WTC11 (cell line): Measurements from ENCODE around the gene GAS6. TPM values are rescaled to one million over a fixed set of nuclear protein-coding genes. Genes with fewer than 3 reads are reported as not detected.

Source experiments
- ATAC-seq: fragments of 200-7000 bp; cut with Tn5 transposase; 2 replicates; pipeline ENCODE4 v1.10.0; 2021; ENCODE audit warnings: mild to moderate bottlenecking, moderate library complexity
- CTCF ChIA-PET: fragments of 300-600 bp; sonication (Branson Sonifier 250); formaldehyde crosslinking; loops from one replicate; lab custom pipeline; 2021; ENCODE audit warnings: antibody characterized with exemption; lab: Charles Lee
- POLR2A ChIA-PET: fragments of 350-600 bp; sonication (Branson Sonifier 250); formaldehyde crosslinking; loops from one replicate; lab custom pipeline; 2021; ENCODE audit warnings: antibody characterized with exemption; lab: Charles Lee
- DNase-seq: peaks from one replicate; pipeline ENCODE4 v3.0.0; 2021; ENCODE audit warnings: low spot score
- H3K27ac Mint-ChIP-seq: 2 replicates; pipeline ENCODE4 v1.8.0; 2021; ENCODE audit warnings: mixed read lengths
- H3K27me3 Mint-ChIP-seq: 2 replicates; pipeline ENCODE4 v1.8.0; 2021; ENCODE audit warnings: low read depth, mild to moderate bottlenecking, moderate library complexity, mixed read lengths
- H3K36me3 Mint-ChIP-seq: 2 replicates; pipeline ENCODE4 v1.8.0; 2021; ENCODE audit warnings: mixed read lengths
- H3K4me1 Mint-ChIP-seq: 2 replicates; pipeline ENCODE4 v1.8.0; 2022; ENCODE audit warnings: mixed read lengths
- H3K4me3 Mint-ChIP-seq: 2 replicates; pipeline ENCODE4 v1.8.0; 2021; ENCODE audit warnings: mild to moderate bottlenecking, moderate library complexity, mixed read lengths
- H3K9me3 Mint-ChIP-seq: 2 replicates; pipeline ENCODE4 v1.8.0; 2021; ENCODE audit warnings: mixed read lengths
- ATF1 ChIP-seq: sonication (generic); formaldehyde crosslinking; IDR thresholded peaks from 2 replicates; pipeline ENCODE4 v1.8.1; 2023; ENCODE audit warnings: mild to moderate bottlenecking, moderate library complexity, missing genetic modification reagents
- CREB1 ChIP-seq: sonication (generic); formaldehyde crosslinking; IDR thresholded peaks from 2 replicates; pipeline ENCODE4 v1.8.0; 2023; ENCODE audit warnings: mild to moderate bottlenecking, missing genetic modification reagents
- ELF4 ChIP-seq: sonication (generic); formaldehyde crosslinking; IDR thresholded peaks from 2 replicates; pipeline ENCODE4 v1.8.1; 2022; ENCODE audit warnings: low read depth, mild to moderate bottlenecking, moderate library complexity, missing genetic modification reagents
- HMGA2 ChIP-seq: fragments of 250-450 bp; sonication (Bioruptor Pico); IDR thresholded peaks from 2 replicates; pipeline ENCODE4 v1.4.0; 2021; ENCODE audit warnings: mild to moderate bottlenecking, moderate library complexity
- IRF2 ChIP-seq: sonication (generic); formaldehyde crosslinking; IDR thresholded peaks from 2 replicates; pipeline ENCODE4 v1.8.0; 2022; ENCODE audit warnings: low read depth, missing genetic modification reagents, borderline replicate concordance
- JAZF1 ChIP-seq: fragments of 250-450 bp; sonication (Bioruptor Pico); IDR thresholded peaks from 2 replicates; pipeline ENCODE4 v1.9.0; 2021; ENCODE audit warnings: moderate library complexity, mild to moderate bottlenecking, inconsistent platforms
- NFE2L1 ChIP-seq: sonication (generic); formaldehyde crosslinking; IDR thresholded peaks from 2 replicates; pipeline ENCODE4 v1.8.1; 2023; ENCODE audit warnings: missing genetic modification reagents
- NR3C1 ChIP-seq: sonication (generic); formaldehyde crosslinking; conservative IDR thresholded peaks from 2 replicates; pipeline ENCODE4 v1.8.1; 2023; ENCODE audit warnings: low read depth, mild to moderate bottlenecking, missing genetic modification reagents
- OVOL2 ChIP-seq: fragments of 250-450 bp; sonication (Bioruptor Pico); IDR thresholded peaks from 2 replicates; pipeline ENCODE4 v1.9.0; 2021; ENCODE audit warnings: mild to moderate bottlenecking, borderline replicate concordance
- SOX15 ChIP-seq: fragments of 250-450 bp; sonication (Bioruptor Pico); IDR thresholded peaks from 2 replicates; pipeline ENCODE4 v1.9.0; 2021; ENCODE audit warnings: mild to moderate bottlenecking
- SP1 ChIP-seq: sonication (generic); formaldehyde crosslinking; conservative IDR thresholded peaks from 2 replicates; pipeline ENCODE4 v1.8.1; 2022; ENCODE audit warnings: missing genetic modification reagents
- ZNF219 ChIP-seq: sonication (generic); formaldehyde crosslinking; IDR thresholded peaks from 2 replicates; pipeline ENCODE4 v1.8.0; 2023; ENCODE audit warnings: missing genetic modification reagents, mild to moderate bottlenecking, borderline replicate concordance
- ZNF317 ChIP-seq: sonication (generic); formaldehyde crosslinking; IDR thresholded peaks from 2 replicates; pipeline ENCODE4 v1.8.1; 2023; ENCODE audit warnings: low read depth, mild to moderate bottlenecking, moderate library complexity, missing genetic modification reagents, borderline replicate concordance
- total RNA-seq: library from RNA; stranded (reverse); gene quantifications from 3 replicates; pipeline ENCODE4 v1.2.3, GENCODE V29; 2021
- TF ChIP-seq, protein P1 (sequence below): sonication (generic); formaldehyde crosslinking; IDR thresholded peaks from 2 replicates; pipeline ENCODE4 v1.8.0; 2023; ENCODE audit warnings: mild to moderate bottlenecking, missing genetic modification reagents
- TF ChIP-seq, protein P2 (sequence below): sonication (generic); formaldehyde crosslinking; IDR thresholded peaks from 2 replicates; pipeline ENCODE4 v1.8.0; 2022; ENCODE audit warnings: missing genetic modification reagents
- TF ChIP-seq, protein P3 (sequence below): sonication (generic); formaldehyde crosslinking; IDR thresholded peaks from 2 replicates; pipeline ENCODE4 v1.8.0; 2022; ENCODE audit warnings: mild to moderate bottlenecking, missing genetic modification reagents
- TF ChIP-seq, protein P4 (sequence below): sonication (generic); formaldehyde crosslinking; IDR thresholded peaks from 2 replicates; pipeline ENCODE4 v1.8.1; 2023; ENCODE audit warnings: mild to moderate bottlenecking, moderate library complexity, missing genetic modification reagents
- TF ChIP-seq, protein P5 (sequence below): sonication (generic); formaldehyde crosslinking; IDR thresholded peaks from 2 replicates; pipeline ENCODE4 v1.8.0; 2022; ENCODE audit warnings: mild to moderate bottlenecking, missing genetic modification reagents
- TF ChIP-seq, protein P6 (sequence below): sonication (generic); formaldehyde crosslinking; IDR thresholded peaks from 2 replicates; pipeline ENCODE4 v1.8.1; 2023; ENCODE audit warnings: mild to moderate bottlenecking, missing genetic modification reagents

GAS6 gene
- total RNA-seq, 1 experiment from 2014 or later: 29.4 TPM

- TF ChIP-seq, protein P1, sequence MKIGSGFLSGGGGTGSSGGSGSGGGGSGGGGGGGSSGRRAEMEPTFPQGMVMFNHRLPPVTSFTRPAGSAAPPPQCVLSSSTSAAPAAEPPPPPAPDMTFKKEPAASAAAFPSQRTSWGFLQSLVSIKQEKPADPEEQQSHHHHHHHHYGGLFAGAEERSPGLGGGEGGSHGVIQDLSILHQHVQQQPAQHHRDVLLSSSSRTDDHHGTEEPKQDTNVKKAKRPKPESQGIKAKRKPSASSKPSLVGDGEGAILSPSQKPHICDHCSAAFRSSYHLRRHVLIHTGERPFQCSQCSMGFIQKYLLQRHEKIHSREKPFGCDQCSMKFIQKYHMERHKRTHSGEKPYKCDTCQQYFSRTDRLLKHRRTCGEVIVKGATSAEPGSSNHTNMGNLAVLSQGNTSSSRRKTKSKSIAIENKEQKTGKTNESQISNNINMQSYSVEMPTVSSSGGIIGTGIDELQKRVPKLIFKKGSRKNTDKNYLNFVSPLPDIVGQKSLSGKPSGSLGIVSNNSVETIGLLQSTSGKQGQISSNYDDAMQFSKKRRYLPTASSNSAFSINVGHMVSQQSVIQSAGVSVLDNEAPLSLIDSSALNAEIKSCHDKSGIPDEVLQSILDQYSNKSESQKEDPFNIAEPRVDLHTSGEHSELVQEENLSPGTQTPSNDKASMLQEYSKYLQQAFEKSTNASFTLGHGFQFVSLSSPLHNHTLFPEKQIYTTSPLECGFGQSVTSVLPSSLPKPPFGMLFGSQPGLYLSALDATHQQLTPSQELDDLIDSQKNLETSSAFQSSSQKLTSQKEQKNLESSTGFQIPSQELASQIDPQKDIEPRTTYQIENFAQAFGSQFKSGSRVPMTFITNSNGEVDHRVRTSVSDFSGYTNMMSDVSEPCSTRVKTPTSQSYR (CRISPR knock-in tag): no peak
- TF ChIP-seq, protein P2, sequence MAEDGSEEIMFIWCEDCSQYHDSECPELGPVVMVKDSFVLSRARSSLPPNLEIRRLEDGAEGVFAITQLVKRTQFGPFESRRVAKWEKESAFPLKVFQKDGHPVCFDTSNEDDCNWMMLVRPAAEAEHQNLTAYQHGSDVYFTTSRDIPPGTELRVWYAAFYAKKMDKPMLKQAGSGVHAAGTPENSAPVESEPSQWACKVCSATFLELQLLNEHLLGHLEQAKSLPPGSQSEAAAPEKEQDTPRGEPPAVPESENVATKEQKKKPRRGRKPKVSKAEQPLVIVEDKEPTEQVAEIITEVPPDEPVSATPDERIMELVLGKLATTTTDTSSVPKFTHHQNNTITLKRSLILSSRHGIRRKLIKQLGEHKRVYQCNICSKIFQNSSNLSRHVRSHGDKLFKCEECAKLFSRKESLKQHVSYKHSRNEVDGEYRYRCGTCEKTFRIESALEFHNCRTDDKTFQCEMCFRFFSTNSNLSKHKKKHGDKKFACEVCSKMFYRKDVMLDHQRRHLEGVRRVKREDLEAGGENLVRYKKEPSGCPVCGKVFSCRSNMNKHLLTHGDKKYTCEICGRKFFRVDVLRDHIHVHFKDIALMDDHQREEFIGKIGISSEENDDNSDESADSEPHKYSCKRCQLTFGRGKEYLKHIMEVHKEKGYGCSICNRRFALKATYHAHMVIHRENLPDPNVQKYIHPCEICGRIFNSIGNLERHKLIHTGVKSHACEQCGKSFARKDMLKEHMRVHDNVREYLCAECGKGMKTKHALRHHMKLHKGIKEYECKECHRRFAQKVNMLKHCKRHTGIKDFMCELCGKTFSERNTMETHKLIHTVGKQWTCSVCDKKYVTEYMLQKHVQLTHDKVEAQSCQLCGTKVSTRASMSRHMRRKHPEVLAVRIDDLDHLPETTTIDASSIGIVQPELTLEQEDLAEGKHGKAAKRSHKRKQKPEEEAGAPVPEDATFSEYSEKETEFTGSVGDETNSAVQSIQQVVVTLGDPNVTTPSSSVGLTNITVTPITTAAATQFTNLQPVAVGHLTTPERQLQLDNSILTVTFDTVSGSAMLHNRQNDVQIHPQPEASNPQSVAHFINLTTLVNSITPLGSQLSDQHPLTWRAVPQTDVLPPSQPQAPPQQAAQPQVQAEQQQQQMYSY: no peak
- TF ChIP-seq IRF2 (CRISPR knock-in tag): no peak
- TF ChIP-seq CREB1 (CRISPR knock-in tag): no peak
- no peak for TF ChIP-seq ZNF317 (CRISPR knock-in tag)
- TF ChIP-seq SP1 (CRISPR knock-in tag): no peak
- TF ChIP-seq HMGA2 (CRISPR knock-in tag): no peak
- no peak for TF ChIP-seq ATF1
- TF ChIP-seq ELF4 (CRISPR knock-in tag): no peak
- no peak for TF ChIP-seq OVOL2 (CRISPR knock-in tag)
- no peak for TF ChIP-seq ZNF219 (CRISPR knock-in tag)
- TF ChIP-seq, protein P3, sequence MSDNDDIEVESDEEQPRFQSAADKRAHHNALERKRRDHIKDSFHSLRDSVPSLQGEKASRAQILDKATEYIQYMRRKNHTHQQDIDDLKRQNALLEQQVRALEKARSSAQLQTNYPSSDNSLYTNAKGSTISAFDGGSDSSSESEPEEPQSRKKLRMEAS: no peak
- TF ChIP-seq NFE2L1 (CRISPR knock-in tag): no peak
- TF ChIP-seq JAZF1 (CRISPR knock-in tag): no peak
- TF ChIP-seq, protein P4, sequence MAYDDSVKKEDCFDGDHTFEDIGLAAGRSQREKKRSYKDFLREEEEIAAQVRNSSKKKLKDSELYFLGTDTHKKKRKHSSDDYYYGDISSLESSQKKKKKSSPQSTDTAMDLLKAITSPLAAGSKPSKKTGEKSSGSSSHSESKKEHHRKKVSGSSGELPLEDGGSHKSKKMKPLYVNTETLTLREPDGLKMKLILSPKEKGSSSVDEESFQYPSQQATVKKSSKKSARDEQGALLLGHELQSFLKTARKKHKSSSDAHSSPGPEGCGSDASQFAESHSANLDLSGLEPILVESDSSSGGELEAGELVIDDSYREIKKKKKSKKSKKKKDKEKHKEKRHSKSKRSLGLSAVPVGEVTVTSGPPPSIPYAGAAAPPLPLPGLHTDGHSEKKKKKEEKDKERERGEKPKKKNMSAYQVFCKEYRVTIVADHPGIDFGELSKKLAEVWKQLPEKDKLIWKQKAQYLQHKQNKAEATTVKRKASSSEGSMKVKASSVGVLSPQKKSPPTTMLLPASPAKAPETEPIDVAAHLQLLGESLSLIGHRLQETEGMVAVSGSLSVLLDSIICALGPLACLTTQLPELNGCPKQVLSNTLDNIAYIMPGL (CRISPR knock-in tag): no peak
- TF ChIP-seq, protein P5, sequence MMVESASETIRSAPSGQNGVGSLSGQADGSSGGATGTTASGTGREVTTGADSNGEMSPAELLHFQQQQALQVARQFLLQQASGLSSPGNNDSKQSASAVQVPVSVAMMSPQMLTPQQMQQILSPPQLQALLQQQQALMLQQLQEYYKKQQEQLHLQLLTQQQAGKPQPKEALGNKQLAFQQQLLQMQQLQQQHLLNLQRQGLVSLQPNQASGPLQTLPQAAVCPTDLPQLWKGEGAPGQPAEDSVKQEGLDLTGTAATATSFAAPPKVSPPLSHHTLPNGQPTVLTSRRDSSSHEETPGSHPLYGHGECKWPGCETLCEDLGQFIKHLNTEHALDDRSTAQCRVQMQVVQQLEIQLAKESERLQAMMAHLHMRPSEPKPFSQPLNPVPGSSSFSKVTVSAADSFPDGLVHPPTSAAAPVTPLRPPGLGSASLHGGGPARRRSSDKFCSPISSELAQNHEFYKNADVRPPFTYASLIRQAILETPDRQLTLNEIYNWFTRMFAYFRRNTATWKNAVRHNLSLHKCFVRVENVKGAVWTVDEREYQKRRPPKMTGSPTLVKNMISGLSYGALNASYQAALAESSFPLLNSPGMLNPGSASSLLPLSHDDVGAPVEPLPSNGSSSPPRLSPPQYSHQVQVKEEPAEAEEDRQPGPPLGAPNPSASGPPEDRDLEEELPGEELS (CRISPR knock-in tag): no peak
These were observed 69.8 kb downstream of the GAS6 start (continued) for GRCh38 chr13:113794086-113794485.

- H3K4me1 Mint-ChIP-seq: 0 out of 2 replicates have a peak, but pooled peaks cover 2% of the 10 kb centered on the region
- ChIA-PET CTCF (interaction anchor here (2.0 kb wide), 1 partner anchor 9 kb away, joined by 8 read pairs; no protein-coding TSS in a partner anchor), POLR2A (no interaction called here)
- ATAC-seq: no peak
- no peak for DNase-seq
- no peaks in the 10 kb centered on the region for H3K27me3 Mint-ChIP-seq
- H3K4me3 Mint-ChIP-seq: no peak overlapping the region
- no peaks in the 10 kb centered on the region for H3K36me3 Mint-ChIP-seq
- peak overlapping the region; percentile 33; the same call in 1 of the 2 replicates for H3K27ac Mint-ChIP-seq
- no peaks in the 10 kb centered on the region for H3K9me3 Mint-ChIP-seq
- TF ChIP-seq SOX15 (CRISPR knock-in tag): no peak
- TF ChIP-seq, protein P6, sequence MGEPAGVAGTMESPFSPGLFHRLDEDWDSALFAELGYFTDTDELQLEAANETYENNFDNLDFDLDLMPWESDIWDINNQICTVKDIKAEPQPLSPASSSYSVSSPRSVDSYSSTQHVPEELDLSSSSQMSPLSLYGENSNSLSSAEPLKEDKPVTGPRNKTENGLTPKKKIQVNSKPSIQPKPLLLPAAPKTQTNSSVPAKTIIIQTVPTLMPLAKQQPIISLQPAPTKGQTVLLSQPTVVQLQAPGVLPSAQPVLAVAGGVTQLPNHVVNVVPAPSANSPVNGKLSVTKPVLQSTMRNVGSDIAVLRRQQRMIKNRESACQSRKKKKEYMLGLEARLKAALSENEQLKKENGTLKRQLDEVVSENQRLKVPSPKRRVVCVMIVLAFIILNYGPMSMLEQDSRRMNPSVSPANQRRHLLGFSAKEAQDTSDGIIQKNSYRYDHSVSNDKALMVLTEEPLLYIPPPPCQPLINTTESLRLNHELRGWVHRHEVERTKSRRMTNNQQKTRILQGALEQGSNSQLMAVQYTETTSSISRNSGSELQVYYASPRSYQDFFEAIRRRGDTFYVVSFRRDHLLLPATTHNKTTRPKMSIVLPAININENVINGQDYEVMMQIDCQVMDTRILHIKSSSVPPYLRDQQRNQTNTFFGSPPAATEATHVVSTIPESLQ (CRISPR knock-in tag): no peak
- no peak for TF ChIP-seq NR3C1
- TF ChIP-seq, protein P1 (CRISPR knock-in tag): no peak
These were observed 70.2 kb downstream of the GAS6 start for GRCh38 chr13:113793718-113794085.
